WTC11 (cell line): Measurements from ENCODE around the gene LRMDA.

ENCODE experiments used
- ATF1 ChIP-seq: sonication (generic); formaldehyde crosslinking; IDR thresholded peaks from 2 replicates; pipeline ENCODE4 v1.8.1; 2023; ENCODE audit warnings: mild to moderate bottlenecking, moderate library complexity, missing genetic modification reagents
- CTCF ChIP-seq: fragments of 200-600 bp; IDR thresholded peaks from 2 replicates; pipeline ENCODE4 v1.8.0; 2022; ENCODE audit warnings: antibody characterized with exemption
- ETV6 ChIP-seq: sonication (generic); formaldehyde crosslinking; IDR thresholded peaks from 2 replicates; pipeline ENCODE4 v1.8.1; 2022; ENCODE audit warnings: mild to moderate bottlenecking, missing genetic modification reagents
- HMGXB4 ChIP-seq: sonication (generic); formaldehyde crosslinking; IDR thresholded peaks from 2 replicates; pipeline ENCODE4 v1.8.1; 2023; ENCODE audit warnings: mild to moderate bottlenecking, moderate library complexity, missing genetic modification reagents
- IRF1 ChIP-seq: sonication (generic); formaldehyde crosslinking; IDR thresholded peaks from 2 replicates; pipeline ENCODE4 v1.8.0; 2023; ENCODE audit warnings: missing genetic modification reagents
- MXD4 ChIP-seq: fragments of 250-450 bp; sonication (Bioruptor Pico); IDR thresholded peaks from 2 replicates; pipeline ENCODE4 v1.8.0; 2021; ENCODE audit warnings: mild to moderate bottlenecking, moderate library complexity, borderline replicate concordance
- NR2C2 ChIP-seq: sonication (generic); formaldehyde crosslinking; IDR thresholded peaks from 2 replicates; pipeline ENCODE4 v1.8.0; 2022; ENCODE audit warnings: mild to moderate bottlenecking, missing genetic modification reagents
- TCF7 ChIP-seq: sonication (generic); formaldehyde crosslinking; IDR thresholded peaks from 2 replicates; pipeline ENCODE4 v1.8.0; 2022; ENCODE audit warnings: mild to moderate bottlenecking, low read depth, missing genetic modification reagents, moderate library complexity
- ZNF232 ChIP-seq: sonication (generic); formaldehyde crosslinking; IDR thresholded peaks from 2 replicates; pipeline ENCODE4 v1.8.0; 2022; ENCODE audit warnings: mild to moderate bottlenecking, missing genetic modification reagents
- TF ChIP-seq, protein P1 (sequence below): sonication (generic); formaldehyde crosslinking; IDR thresholded peaks from 2 replicates; pipeline ENCODE4 v1.8.0; 2022; ENCODE audit warnings: mild to moderate bottlenecking, missing genetic modification reagents

- no peak for TF ChIP-seq ZNF232 (CRISPR knock-in tag)
- TF ChIP-seq CTCF, result no peak
- no peak for TF ChIP-seq TCF7 (CRISPR knock-in tag)
- TF ChIP-seq IRF1, result no peak
- TF ChIP-seq ATF1 (CRISPR knock-in tag), result no peak
- TF ChIP-seq, protein P1, sequence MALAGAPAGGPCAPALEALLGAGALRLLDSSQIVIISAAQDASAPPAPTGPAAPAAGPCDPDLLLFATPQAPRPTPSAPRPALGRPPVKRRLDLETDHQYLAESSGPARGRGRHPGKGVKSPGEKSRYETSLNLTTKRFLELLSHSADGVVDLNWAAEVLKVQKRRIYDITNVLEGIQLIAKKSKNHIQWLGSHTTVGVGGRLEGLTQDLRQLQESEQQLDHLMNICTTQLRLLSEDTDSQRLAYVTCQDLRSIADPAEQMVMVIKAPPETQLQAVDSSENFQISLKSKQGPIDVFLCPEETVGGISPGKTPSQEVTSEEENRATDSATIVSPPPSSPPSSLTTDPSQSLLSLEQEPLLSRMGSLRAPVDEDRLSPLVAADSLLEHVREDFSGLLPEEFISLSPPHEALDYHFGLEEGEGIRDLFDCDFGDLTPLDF, result no peak
- no peak for TF ChIP-seq MXD4 (CRISPR knock-in tag)
- TF ChIP-seq NR2C2, result no peak
- no peak for TF ChIP-seq ETV6 (CRISPR knock-in tag)
- no peak for TF ChIP-seq HMGXB4 (CRISPR knock-in tag)
Observed at GRCh38 chr10:75847477-75847876, 416.1 kb downstream of the LRMDA start.
